HG02610 (cell line): ENCODE data around the gene HFE.

Experiments
- ATAC-seq: cut with Tn5 transposase; IDR thresholded peaks from one replicate; pipeline ENCODE4 v1.9.1; 2021; ENCODE audit warnings: mild to moderate bottlenecking, moderate library complexity; ENCODE audit not compliant: unreplicated experiment

The HFE gene

GRCh38 chr6:26130581-26131249, 43.5 kb downstream of the HFE start:
- no peak for ATAC-seq

GRCh38 chr6:26131618-26132017, 44.4 kb downstream of the HFE start:
- ATAC-seq: no peak

GRCh38 chr6:26133730-26134129, 46.5 kb downstream of the HFE start:
- ATAC-seq: no peak

GRCh38 chr6:26136321-26136720, 49.1 kb downstream of the HFE start:
- ATAC-seq: no peak

GRCh38 chr6:26140254-26140966, 53.2 kb downstream of the HFE start:
- no peak for ATAC-seq

- ATAC-seq: no peak
These were observed 53.7 kb downstream of the HFE start for GRCh38 chr6:26140967-26141294.

- no peak for ATAC-seq
These were observed 54.2 kb downstream of the HFE start for GRCh38 chr6:26141378-26141904.

- ATAC-seq: no peak
These were observed 54.8 kb downstream of the HFE start for GRCh38 chr6:26142026-26142425.
